Amygdala (tissue), 56 donors: Measurements from ENCODE around the gene CTRB1.
A peak's percentile ranks its signal among the peaks of the same experiment; 100 is the strongest.
"Not testable (repeated sequence)": the region's sequence is repeated elsewhere in the genome, so short reads cannot be mapped to it uniquely, and the experiment has no call there.

ENCODE experiments used
- DNase-seq, 56 donors: peaks; one replicate each; lab custom pipeline; 2025; lab: John Stamatoyannopoulos, UW

The CTRB1 gene

DNA sequence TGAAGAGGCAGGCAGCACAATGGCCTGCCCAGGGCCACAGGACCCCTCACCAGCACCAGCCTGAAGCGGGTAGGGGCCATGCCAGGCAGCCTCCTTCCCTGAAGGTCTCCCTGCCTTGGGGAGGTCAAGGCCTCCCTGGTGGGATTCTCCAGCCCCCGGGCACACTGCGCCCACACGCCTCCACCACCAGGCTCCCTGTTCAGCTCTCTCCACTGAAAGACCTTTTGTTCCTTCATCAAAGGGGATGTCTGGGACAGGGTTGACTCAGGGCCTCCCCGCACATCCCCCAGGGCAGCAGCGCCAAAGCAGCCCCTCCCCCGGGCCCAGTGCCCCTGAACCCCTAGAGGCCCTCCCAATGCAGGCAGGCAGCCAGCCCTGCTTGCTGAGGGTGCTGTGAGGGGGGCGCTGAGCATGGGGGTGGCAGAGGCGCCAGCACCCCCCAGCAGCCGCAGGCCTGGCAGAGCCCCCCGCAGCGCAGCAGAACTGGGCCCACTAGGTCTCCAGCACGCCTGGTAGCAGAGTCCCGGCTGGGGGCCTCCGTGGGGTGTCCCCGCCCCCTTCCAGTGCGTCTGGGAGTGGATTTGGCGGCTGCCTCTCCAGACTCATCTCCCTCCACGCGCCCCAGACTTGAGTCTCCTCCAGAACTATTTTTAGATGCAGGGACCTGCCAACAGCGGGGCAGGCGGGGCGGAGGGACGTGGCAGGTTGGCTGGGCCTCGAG is 19.5 kb downstream of the CTRB1 start:
- peak in 54 of 56 donors; percentile 32 to 92 (median 80) for DNase-seq

DNA sequence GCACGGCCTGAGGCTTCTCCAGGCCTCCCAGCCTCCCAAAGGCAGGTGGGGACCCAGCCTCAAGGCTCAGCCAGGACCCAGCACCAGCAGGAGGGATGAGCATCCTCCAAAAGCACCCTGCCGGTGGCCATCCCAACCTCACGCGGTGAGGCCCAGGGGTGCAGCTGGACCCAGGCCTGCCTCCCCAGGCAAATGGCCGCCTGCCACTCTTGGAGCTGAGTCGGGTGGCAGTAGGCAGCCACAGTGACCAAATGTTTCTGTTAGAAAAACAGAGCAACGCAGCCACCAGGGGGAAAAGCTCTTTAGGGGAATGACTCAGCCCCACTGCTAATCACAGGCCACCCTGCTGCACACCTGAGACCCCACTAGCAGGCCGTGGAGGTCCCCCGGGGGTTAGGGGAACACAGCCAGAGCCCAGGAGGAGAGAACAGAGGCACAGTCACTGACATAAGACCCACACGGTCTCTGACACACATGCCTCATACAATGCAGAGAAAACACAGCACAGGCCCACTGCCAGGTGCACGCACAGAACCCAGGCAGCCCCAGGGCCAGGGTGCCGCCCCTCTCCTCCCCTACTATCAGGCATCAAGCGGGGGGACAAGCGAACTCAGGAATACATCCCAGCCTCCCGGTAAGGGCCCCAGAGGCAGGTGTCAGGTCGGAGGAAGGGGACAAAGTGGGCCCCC is 20.2 kb downstream of the CTRB1 start:
- peak in 10 of 56 donors; percentile 51 to 82 (median 68) for DNase-seq

DNA sequence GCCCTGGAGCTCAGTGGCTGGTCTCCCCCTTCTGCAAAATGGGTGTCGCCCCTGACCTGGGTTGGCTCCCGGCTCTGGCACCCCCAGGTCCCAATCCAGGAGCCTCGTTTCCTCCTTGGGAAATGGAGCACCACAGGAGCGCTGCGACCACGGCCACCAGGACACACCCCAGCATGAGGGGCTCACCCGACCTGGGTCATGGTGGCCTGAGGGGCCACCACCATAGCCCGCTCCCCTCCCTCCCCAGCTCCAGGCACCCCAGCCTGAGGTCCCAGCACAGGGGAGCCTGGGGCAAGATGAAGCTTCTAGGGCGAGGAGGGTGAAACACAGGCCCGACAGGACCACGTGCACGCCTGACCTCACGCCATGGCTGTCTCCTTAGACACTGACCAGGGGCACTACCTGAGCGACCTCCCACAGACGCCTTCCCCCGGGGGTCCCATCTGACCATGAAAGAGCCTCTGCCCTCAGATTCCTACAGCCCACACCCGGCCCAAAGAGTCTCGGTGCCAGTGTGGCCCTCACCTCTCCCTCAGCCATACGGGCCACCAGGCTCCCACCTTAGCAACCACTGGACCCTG is 20.8 kb downstream of the CTRB1 start:
- DNase-seq = no peak

DNA sequence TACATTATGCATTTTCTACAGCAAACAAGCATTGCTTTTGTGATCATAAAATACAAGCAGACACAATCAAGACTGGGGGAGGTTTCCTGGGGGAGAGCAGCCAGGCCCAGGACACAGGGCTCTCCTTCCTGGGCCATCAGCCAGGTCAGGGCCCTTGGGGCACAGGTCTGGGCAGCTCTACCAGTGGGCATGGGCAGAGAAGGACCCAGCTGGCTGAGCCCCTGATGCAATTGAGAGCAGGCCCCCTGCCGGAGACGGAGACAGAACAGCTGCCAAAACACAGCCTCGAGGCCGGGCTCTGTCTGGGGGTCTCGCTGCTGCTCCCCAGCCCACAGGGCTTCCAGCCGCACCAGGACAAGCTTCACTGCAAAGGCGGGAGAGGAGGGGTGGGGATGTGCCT is 21.8 kb downstream of the CTRB1 start:
- DNase-seq = not testable (repeated sequence)

DNA sequence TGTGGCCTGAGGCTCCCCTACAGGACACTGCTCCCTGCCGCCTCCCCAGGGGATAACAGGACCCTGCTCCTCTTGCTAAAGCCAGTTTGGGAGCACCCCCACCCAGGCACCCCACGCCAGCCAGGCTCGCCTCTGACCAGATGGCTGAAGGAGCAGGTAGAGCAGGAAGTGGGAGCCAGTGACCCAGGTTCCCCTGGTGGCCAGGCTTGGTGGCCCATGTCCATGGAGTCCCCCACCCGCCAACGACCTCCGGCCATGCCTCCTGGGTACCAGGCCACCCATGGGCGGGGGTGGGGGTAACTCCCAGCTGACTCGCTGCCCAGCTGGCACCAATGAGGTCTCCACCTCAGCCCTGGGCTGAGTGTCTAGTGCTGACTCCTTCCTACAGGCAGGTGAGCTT is 22.6 kb downstream of the CTRB1 start:
- no peak for DNase-seq

DNA sequence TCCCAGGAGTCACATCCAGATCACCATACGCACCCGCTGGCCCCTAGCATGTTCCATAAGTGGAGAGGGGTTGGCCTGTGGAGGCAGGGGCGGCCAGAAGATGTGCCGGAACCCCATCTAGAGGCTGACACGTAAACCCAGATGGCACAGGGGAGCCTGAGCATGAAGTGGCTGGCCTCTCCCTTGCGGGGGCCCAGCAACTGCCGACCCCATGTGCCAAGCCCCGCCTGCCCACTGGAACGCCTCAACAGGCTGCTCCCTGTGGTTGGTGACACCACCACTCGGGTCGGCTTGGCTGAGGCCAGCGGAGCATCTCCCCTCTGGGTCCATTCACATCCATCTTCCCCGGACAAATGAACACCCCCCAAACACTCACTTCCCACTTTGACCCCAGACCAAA is 23.2 kb downstream of the CTRB1 start:
- DNase-seq = no peak

DNA sequence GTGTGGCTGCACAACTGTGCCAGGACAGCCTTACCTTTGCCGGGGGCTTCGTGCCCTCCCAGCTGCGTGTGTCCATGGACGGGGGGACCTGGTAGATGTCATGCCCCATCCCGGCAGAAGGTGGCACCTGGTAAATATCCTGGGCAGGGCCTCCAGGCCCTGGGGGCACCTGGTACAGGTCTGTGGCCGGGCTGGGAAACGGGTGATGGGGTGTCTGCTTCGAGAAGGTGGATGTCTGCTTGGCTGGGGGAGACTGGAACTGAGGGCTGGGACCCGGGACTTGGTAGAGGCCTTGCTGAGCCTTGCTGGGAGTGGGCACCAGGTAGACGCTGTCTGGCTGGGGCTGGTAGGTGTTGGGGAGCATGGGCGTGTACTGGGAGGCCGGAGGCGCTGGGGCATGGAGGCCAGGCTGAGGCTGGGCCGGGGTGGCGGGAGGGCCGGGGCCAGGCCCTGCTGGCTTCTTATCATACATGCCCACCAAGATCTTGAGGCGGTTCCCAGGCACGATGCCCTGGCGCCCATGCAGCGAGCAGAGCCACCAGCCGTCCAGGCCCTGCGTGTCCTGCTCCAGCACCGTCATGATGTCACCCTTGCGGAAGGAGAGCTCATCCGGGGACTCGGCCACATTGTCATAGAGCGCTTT is 23.8 kb downstream of the CTRB1 start:
- not testable (repeated sequence) for DNase-seq

DNA sequence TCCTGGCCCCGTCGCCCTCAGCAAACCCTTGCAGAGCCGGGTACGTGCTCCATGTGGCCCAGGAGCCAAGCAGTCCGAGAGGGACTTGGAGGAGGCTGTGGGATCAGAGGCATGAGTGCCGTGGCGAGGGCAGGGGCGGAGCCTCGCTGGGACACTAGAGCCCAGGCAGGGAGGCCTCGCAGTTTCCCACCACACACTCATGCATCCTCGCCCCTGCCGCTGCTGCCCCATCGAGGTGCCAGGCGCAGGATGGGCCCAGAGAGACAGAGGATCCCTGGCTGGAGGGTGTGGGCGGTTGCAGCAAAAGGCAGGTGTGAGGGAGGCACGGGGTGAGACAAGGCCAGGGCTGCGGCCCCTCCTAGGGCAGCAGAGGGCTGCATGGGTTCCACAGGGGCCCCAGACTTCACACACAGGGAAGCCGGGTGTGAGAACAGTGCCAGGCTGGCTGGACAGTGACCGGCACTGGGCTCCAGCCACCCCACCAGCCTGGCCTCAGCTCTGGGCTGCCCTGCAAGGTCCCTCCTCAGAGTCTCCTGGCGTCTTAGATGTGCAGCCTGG is 25.0 kb downstream of the CTRB1 start:
- DNase-seq = peak in 1 of 56 donors; percentile 27

DNA sequence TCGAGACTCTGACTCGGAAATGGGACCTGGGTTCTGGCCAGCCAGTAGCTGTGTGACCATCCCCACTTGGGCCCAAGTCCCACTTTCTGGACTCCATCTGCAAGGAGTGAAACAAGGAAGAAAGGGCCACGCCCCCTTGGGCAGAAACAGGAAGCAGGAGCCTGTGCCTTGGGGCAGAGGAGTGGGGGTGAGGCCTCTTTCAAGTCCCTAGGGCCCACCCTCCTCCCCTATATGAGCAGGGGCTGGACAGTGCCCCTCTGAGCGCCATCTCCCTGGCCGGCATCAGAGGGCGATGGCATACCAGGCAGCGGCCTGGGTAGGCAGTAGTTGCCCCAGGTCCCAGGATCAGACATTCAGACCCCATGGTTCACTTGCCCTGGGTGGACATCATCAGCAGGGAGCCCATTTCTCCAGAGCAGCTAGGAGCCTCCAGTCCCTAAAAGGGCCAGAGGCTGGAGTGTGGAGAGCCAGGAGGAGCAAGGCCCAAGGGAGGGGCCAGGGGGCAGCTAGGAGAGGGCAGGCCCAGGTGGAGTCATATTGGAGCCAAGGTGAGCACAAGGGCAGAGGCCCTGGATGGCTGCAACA is 25.5 kb downstream of the CTRB1 start:
- DNase-seq = peak in 21 of 56 donors; percentile 10 to 61 (median 29)

DNA sequence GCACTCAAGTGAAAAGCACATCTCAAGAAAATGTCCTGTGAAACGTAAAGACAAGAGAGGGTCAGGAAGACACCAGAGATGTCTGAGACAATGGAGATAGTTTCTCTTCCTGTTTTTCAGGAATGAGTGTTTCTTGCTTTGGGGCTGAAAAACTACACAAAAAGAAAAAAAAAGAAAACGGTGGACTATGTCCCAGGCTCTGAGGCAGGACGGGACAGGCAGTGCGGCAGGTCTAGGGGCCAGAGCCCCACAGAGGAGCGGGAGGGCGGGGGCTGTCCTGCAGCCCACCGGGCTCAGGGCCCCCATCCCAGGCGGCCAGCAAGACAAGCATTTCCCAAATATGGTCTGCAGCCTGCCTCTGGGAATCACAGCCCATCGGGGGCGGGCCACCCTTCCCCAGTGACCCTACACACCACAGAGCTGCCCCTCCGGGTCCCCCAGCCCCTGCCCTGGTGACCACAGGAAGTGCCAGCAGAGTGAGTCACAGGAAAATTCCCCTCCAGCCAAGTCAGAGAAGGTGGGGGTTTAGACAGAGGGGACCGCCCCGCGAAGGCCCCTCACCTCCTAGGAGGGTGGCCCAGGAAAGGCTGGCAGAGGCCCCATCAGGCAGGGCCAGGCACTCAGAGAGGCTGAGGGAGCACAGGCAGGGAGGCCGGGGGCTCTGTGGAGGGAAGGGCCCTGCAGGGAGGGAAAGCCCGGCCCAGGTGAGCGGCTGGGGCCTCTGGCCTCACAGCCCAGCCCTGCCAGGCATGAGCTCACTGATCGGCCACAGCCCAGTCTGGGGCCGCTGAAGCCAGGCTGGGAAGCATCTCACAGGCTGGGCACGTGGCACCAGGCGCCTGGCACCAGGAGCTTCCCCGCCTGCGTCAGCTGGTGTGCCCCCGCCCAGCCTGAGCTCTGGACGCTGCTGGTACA is 26.3 kb downstream of the CTRB1 start:
- peak in 55 of 56 donors; percentile 41 to 99 (median 92) for DNase-seq

DNA sequence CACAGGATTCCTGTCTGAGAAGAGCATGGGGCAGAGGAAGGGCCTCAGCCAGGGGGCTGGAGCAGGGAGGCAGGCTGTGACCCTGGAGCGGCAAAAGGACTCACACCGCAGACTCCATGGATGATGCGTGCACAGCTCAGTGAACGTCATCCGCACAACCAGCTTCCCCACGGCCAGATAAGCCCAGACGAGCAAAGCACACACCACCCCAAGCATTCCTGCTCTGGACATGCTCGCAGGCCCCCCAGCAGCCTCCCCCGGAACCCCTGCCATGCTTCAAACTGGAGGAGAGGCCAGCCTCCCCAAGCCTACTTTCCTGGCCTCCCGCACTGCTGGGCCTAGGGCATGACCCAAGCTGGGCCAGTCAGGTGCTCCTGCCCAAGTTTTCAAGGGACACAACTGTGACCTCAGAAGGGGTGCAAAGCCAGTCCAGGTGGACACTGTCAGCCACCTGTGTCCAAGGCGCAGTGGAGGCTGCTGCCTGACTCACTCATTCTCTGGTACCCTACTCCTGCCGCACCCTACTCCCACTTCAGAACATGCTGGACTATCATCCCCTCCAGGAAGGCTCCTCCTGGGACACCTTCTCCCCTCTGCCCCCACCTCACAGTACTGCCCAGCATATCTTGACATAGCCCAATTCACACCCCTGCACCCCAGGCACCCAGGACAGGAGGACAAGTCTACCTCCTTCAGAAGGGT is 27.9 kb downstream of the CTRB1 start:
- peak in 1 of 56 donors; percentile 20 for DNase-seq

DNA sequence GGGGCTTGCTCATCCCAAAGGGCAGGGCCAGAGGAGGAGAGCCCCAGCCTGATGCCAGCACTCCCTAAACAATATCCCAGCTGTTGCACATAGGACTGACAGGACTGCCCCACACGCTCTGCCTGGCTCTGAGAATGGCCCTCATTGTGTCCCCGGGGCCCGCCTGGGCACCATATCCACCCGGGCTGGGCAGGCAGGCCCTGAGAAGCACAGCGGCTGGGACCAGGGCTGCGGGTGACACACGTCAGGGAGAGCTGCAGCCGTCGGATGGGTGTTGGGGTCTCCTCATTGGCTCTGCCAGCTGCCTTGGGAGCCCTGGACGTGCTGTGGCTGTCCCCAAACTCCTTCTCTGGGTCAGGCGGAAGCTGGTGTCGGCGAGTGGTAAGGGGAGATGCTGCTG is 28.5 kb downstream of the CTRB1 start:
- DNase-seq = peak in 52 of 56 donors; percentile 33 to 94 (median 75)

DNA sequence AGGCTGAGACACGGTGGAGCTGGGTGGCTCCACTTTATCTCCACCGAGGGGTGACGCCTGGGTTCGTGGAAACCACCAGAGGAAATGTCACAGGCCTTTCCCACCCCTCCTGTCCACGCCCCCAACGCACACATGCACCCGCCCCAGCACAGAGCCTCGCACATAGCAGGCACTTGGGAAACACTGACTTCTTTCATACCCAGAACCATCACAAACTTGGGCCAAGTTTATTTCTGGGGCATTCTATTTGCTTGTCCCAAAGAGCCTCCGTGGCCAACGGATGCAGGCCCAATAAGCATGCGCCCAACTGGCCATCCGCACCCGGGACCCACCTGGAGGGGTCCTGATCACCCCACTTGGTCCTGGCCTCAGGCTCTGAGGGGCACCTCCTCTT is 29.4 kb downstream of the CTRB1 start:
- DNase-seq = peak in 48 of 56 donors; percentile 23 to 85 (median 65)

DNA sequence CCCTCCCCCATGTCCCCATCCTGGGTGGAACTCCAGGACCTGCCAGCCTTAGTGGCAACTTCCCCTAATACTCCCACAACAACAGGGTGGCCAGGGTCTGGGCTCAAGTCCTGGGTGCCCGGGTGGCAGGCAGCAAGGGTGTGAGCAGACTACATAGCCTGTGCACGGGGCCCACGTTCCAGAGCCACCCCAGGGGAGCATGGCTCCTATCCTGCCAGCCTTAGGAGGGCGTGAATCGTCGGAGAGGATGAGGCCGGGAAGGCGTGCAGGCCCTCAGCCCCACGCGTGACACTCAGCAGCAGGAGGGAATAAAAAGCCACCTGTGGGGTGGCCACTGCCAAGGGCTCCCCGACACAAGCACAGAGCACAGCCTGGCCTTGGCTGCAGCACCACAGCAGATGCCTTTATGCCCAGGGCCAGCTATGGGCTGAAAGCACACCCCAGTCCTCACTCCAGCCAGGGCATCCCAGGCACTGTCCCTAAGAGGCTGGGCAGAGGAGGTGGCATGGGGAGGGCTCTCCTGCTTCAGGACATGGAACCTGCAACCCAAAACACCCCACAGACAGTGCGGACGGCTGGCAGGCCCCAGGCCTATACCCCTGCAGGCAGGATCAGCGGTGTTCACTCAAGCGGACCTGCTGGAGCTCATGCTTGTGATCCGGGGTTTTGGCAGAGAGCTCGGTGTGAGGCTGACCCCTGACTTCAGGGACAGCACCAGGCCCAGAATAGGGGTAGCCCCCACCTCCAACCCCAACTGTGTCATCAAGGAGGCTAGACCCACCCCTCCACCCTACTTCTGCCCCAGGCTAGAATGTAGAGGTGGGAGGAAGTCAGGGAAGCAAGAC is 30.0 kb downstream of the CTRB1 start:
- DNase-seq = peak in 17 of 56 donors; percentile 22 to 60 (median 47)

DNA sequence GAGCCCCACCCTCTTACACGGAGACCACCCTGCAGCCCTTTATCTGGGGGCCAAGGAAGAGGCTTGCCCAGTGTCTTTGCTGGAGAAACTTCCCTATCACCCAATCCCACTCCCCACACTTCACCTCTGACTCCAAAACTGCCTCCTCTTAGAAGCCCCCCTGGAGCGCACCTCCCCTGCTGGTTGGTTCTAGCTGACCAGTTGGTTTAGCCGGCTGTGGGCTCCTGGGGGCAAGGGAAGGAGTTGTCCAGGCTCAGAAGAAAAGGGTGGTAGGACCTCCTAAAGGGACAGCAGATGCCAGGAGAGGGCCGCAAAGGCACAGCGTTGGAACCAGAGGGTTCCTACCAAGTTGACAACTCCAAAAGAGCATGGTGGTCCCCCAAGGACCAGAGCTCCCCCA is 30.7 kb downstream of the CTRB1 start:
- no peak for DNase-seq

DNA sequence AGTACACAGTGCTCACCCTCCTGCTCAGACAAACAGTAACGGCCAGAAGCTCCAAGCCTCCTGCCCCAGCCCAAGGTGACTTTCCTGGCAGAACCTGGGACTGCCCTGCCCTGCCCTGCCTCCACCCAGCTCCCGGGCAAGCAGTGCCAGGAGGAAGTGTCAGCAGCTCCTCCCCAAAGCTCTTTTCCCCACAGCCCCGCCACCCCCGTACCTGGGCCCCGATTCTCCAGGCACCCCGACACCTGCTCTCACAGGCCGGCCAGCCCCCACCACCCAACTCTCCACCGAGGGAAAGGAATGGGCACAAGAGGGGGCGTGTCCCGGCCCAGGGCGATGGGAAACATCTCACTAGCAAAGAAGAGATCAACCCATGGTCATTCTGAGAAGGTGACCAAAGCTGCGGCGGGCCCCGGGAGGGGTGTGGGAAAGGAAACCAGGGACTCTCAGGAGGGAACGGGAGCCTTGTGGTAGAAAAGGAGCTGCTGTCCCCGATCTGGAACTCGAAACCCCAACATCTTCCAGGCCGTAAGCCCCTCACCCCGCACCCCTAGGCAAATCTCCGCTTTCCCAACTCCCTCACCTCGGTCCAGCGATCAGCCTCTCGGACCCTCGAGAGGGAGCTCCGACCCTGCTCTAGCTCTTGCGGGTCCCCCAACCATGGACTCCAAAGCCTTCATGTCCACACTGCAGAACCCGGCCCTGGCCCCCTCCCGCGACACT is 31.5 kb downstream of the CTRB1 start:
- DNase-seq = peak in 3 of 56 donors; percentile 9 to 45 (median 28)

DNA sequence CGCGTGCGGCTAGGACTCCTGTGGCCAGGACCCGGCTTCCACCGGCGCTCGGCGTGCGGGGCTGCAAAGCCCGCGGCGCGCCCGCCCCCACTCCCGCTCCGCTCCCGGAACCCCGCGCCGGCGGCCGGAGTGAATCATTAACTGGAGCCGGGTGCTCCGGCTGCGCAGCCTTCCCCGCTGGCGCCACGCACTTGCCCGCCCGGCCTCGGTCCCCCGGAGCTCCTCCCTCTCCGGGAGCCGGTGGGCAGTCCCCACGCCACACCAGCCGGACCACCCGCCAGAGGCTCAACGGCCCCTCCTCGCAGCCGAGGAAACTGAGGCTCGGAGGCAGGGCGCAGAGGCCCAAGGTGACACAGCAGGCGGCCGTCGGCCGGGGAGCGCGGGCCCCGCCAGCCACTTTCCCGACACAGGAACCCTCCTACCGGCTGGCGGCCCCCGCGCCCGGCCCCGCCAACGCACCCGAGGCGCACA is 32.1 kb downstream of the CTRB1 start:
- peak in 7 of 56 donors; percentile 24 to 56 (median 42) for DNase-seq
